ENCODE data around the gene TBC1D8. TPM values are rescaled to one million over a fixed set of nuclear protein-coding genes. Genes with fewer than 3 reads are reported as not detected.
A peak's percentile ranks its signal among the peaks of the same experiment; 100 is the strongest.

Gene TBC1D8
- total RNA-seq, 2 donors from 2014 or later = 63.8 to 111 TPM

GRCh38 chr2:100986157-100986556, 165.0 kb downstream of the TBC1D8 start:
- Histone ChIP-seq H3K9me3 (no peaks in the 10 kb centered on the region), H3K4me1 (no peaks in the 10 kb centered on the region), H3K36me3 (replicated peaks in 1 of 2; ENCODE audit: insufficient read depth in 1 of 2, low read depth in 2 of 2) (peaks cover 0 to 3% of the 10 kb centered on the region in 2 donors), H3K4me3 (no peak overlapping the region), H3K27ac (no peak overlapping the region), H3K27me3 (no peaks in the 10 kb centered on the region)
- ATAC-seq = no peak
- 90% methylated on average over 11 of the region's 11 CpGs for WGBS, 2 donors
- TF ChIP-seq CTCF (IDR thresholded peaks at IDR 0.05) = no peak
- TF ChIP-seq POLR2A (IDR thresholded peaks at IDR 0.05) = no peak
- DNase-seq = no peak
- intact Hi-C loops (cut with DNase I) = loop anchor here (5.0 kb wide), 2 partner anchors 44 to 374 kb away; no protein-coding TSS in a partner anchor

GRCh38 chr2:100984892-100985307, 166.3 kb downstream of the TBC1D8 start:
- no peak overlapping the region for H3K27ac ChIP-seq
- ATAC-seq (peak; percentile 77), DNase-seq (peak; percentile 81 to 87 (median 82))
- intact Hi-C loops (cut with DNase I) = loop anchor here (5.0 kb wide), 3 partner anchors 43 to 373 kb away; no protein-coding TSS in a partner anchor
- H3K4me3 ChIP-seq = no peak overlapping the region
- no peaks in the 10 kb centered on the region for H3K27me3 ChIP-seq
- no peaks in the 10 kb centered on the region for H3K4me1 ChIP-seq
- WGBS, 2 donors = 29 to 39% methylated on average over 7 of the region's 7 CpGs
- TF ChIP-seq CTCF (IDR thresholded peaks at IDR 0.05) (peak; percentile 66 to 96 (median 86)), POLR2A (IDR thresholded peaks at IDR 0.05) (no peak)
- H3K36me3 ChIP-seq (replicated peaks in 1 of 2; ENCODE audit: insufficient read depth in 1 of 2, low read depth in 2 of 2) = peaks cover 0 to 4% of the 10 kb centered on the region in 2 donors
- H3K9me3 ChIP-seq = no peaks in the 10 kb centered on the region

GRCh38 chr2:100983684-100984310, 167.4 kb downstream of the TBC1D8 start:
- intact Hi-C loops (cut with DNase I) = loop anchor here (5.0 kb wide), 1 partner anchor 251 kb away; no protein-coding TSS in a partner anchor
- no peak for TF ChIP-seq POLR2A (IDR thresholded peaks at IDR 0.05)
- TF ChIP-seq CTCF (IDR thresholded peaks at IDR 0.05) = peak in 1 of 7 experiments; percentile 18
- DNase-seq = no peak
- no peaks in the 10 kb centered on the region for H3K4me1 ChIP-seq
- peak overlapping the region in 1 of 4 donors; percentile 31 for H3K27ac ChIP-seq
- 45 to 60% methylated on average over 11 of the region's 11 CpGs for WGBS, 2 donors
- H3K36me3 ChIP-seq (replicated peaks in 1 of 2; ENCODE audit: insufficient read depth in 1 of 2, low read depth in 2 of 2) = peaks cover 0 to 4% of the 10 kb centered on the region in 2 donors
- no peak overlapping the region for H3K4me3 ChIP-seq
- H3K27me3 ChIP-seq = no peaks in the 10 kb centered on the region
- no peak for ATAC-seq
- no peaks in the 10 kb centered on the region for H3K9me3 ChIP-seq

- intact Hi-C loops (cut with DNase I) = loop anchor here (5.0 kb wide), 1 partner anchor 251 kb away; no protein-coding TSS in a partner anchor
- 81 to 96% methylated on average over 4 to 12 of the region's 12 CpGs for WGBS, 2 donors
- Histone ChIP-seq H3K4me3 (no peak overlapping the region), H3K4me1 (no peaks in the 10 kb centered on the region), H3K9me3 (no peaks in the 10 kb centered on the region), H3K36me3 (replicated peaks in 1 of 2; ENCODE audit: insufficient read depth in 1 of 2, low read depth in 2 of 2) (peaks cover 0 to 4% of the 10 kb centered on the region in 2 donors), H3K27me3 (no peaks in the 10 kb centered on the region), H3K27ac (no peak overlapping the region)
- ATAC-seq (no peak), DNase-seq (no peak)
- no peak for TF ChIP-seq POLR2A (IDR thresholded peaks at IDR 0.05)
- TF ChIP-seq CTCF (IDR thresholded peaks at IDR 0.05) = no peak
Measured at GRCh38 chr2:100983201-100983600, 168.0 kb downstream of the TBC1D8 start.

Measured in body of pancreas (tissue), 4 donors.